ENCODE data around the gene SLC1A1.

SLC1A1 gene

DNA sequence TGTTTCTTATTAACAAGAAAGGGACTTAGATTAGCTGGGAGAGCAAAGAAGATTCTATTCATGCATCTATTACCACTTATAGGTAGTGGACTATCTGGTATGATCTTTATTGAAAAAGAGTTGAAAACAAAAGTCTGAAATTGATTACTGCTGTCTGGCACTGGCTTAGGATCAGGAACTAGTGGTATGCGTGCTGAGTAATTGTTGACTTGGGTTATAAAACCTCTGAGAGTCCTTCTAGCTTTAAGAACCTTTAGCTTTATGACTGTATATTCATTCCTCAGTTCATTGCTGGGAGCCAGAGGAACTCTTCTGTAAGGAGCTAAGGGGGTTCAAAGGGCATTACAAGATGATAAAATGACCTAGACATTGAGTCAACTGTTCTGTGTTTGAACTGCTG is 7.6 kb downstream of the SLC1A1 start:
- Histone ChIP-seq H3K36me3 (ENCODE audit: insufficient read depth, low read length) (no peaks in the 10 kb centered on the region), H3K27ac (no peak overlapping the region), H3K9me3 (ENCODE audit: low read depth, low read length) (no peaks in the 10 kb centered on the region), H3K9ac (ENCODE audit: insufficient read length) (no peak overlapping the region), H3K4me3 (no peak overlapping the region)
- TF ChIP-seq FOXP2 (optimal IDR thresholded peaks at IDR 0.05; ENCODE audit: control extremely low read depth, extremely low read length, insufficient read depth) = no peak
- no peak for TF ChIP-seq EZH2 (IDR thresholded peaks at IDR 0.05)
- no peak for TF ChIP-seq POLR2AphosphoS5 (IDR thresholded peaks at IDR 0.05; ENCODE audit: borderline replicate concordance, low read depth, low read length)
- no peak for DNase-seq (ENCODE audit: low read depth, low spot score)

DNA sequence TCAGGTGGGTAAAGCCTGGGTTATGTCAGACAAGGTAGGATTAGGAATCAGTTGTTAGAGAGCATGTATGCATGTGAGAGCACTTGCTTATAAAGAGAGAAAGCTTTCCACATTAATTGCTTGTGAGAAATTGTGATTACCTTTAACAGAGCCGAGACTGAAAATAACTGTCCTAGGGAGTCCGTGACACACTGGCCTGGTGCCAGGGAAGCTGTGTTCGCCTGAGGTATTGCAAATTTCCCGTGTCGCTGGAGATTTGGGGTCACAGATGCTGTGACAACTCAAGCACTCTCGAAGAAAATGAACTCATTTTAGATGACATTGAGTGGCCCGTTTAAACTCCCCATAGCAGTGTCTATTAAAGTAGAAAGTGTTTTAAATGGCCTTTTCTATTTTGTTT is 9.6 kb downstream of the SLC1A1 start:
- no peak for DNase-seq (ENCODE audit: low read depth, low spot score)
- no peak overlapping the region for H3K27ac ChIP-seq

DNA sequence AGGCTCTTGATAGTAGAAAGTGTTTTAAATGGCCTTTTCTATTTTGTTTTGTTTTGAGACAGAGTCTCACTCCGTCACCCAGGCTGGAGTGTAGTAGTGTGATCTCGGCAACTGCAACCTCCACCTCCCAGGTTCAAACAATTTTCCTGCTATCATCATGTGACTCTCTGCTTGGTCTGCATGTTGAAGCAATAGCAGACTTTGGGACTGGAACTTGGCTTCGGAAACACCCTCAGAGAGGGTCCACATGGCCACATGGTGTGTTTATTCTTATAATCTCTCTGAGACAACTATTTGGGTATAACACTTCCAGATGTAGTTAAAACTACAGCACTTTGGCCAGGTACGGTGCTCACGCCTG is 10.9 kb downstream of the SLC1A1 start:
- H3K27ac ChIP-seq = no peak overlapping the region
- no peak overlapping the region for H3K9ac ChIP-seq (ENCODE audit: insufficient read length)
- DNase-seq (ENCODE audit: low read depth, low spot score) = no peak
- TF ChIP-seq EZH2 (IDR thresholded peaks at IDR 0.05) = no peak
- no peak for TF ChIP-seq FOXP2 (optimal IDR thresholded peaks at IDR 0.05; ENCODE audit: control extremely low read depth, extremely low read length, insufficient read depth)
- no peak for TF ChIP-seq POLR2AphosphoS5 (IDR thresholded peaks at IDR 0.05; ENCODE audit: borderline replicate concordance, low read depth, low read length)
- no peaks in the 10 kb centered on the region for H3K9me3 ChIP-seq (ENCODE audit: low read depth, low read length)
- H3K36me3 ChIP-seq (ENCODE audit: insufficient read depth, low read length) = no peaks in the 10 kb centered on the region
- no peak overlapping the region for H3K4me3 ChIP-seq

More for the DNA sequence above, 9.6 kb downstream of the SLC1A1 start:
- Histone ChIP-seq H3K9ac (ENCODE audit: insufficient read length) (no peak overlapping the region), H3K36me3 (ENCODE audit: insufficient read depth, low read length) (no peaks in the 10 kb centered on the region), H3K9me3 (ENCODE audit: low read depth, low read length) (no peaks in the 10 kb centered on the region), H3K4me3 (no peak overlapping the region)
- TF ChIP-seq FOXP2 (optimal IDR thresholded peaks at IDR 0.05; ENCODE audit: control extremely low read depth, extremely low read length, insufficient read depth) (no peak), EZH2 (IDR thresholded peaks at IDR 0.05) (no peak)

DNA sequence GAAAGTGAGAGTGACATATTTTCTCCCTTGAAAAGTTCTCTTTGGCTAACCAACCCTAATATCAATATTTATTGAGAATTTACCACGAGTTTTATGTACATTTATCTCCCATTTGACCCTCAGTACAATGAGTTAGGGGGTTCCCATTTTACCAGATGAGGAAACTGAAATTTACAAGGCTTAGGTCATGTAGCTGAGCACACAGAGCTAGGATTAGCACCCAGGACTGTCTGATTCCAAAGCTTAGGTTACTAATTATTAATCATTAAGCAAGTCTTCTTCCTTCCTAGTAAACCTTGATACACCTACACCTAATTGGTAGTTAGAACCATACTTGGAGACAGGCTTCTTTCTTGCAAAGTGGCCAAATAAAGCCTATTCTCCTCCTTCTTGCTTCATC is 12.2 kb downstream of the SLC1A1 start:
- H3K9ac ChIP-seq (ENCODE audit: insufficient read length) = no peak overlapping the region
- H3K27ac ChIP-seq = no peak overlapping the region
- TF ChIP-seq FOXP2 (optimal IDR thresholded peaks at IDR 0.05; ENCODE audit: control extremely low read depth, extremely low read length, insufficient read depth) (no peak), POLR2AphosphoS5 (IDR thresholded peaks at IDR 0.05; ENCODE audit: borderline replicate concordance, low read depth, low read length) (no peak), EZH2 (IDR thresholded peaks at IDR 0.05) (no peak)
- no peak for DNase-seq (ENCODE audit: low read depth, low spot score)
- H3K36me3 ChIP-seq (ENCODE audit: insufficient read depth, low read length) = no peaks in the 10 kb centered on the region
- H3K9me3 ChIP-seq (ENCODE audit: low read depth, low read length) = no peaks in the 10 kb centered on the region
- no peak overlapping the region for H3K4me3 ChIP-seq

DNA sequence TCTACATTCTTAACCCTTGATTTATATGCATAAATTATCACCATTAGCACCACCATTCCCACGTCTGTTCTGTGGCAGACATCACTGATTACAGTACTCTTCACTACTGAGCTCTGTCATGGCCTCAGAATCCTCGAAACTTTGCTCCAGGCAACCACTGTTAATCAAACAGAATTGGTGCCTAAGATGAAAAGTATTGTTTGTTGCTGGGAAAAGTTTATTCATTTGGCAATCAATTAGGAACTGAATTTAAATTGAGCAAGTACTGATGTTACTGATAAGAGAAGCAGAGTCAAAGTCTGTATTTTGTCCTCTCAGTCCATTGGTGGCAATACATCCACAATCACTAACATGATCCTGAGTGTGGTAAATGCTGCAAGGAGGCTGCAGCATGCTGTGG is 12.8 kb downstream of the SLC1A1 start:
- Histone ChIP-seq H3K36me3 (ENCODE audit: insufficient read depth, low read length) (no peaks in the 10 kb centered on the region), H3K27ac (no peak overlapping the region), H3K4me3 (no peak overlapping the region), H3K9me3 (ENCODE audit: low read depth, low read length) (no peaks in the 10 kb centered on the region), H3K9ac (ENCODE audit: insufficient read length) (no peak overlapping the region)
- DNase-seq (ENCODE audit: low read depth, low spot score) = no peak
- no peak for TF ChIP-seq EZH2 (IDR thresholded peaks at IDR 0.05)
- TF ChIP-seq POLR2AphosphoS5 (IDR thresholded peaks at IDR 0.05; ENCODE audit: borderline replicate concordance, low read depth, low read length) = no peak
- TF ChIP-seq FOXP2 (optimal IDR thresholded peaks at IDR 0.05; ENCODE audit: control extremely low read depth, extremely low read length, insufficient read depth) = no peak

DNA sequence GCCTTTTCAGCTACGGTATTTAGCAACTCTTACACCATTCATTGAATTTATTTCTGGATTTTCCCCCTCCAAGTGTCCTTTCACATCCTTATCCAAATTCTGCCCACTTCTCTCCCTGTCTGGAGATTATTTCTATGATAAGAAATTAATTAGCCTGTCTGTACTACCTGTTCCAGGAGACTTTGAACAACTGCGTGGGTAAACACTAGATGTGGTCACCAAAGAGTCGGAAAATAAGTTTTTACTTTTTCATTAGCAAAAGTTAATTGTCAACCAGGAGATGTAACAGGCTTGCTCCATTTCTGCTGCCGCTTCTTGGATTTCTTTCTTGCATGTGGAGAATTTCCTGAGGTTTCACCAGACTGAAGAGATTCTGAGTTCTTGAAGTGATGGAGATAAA is 14.0 kb downstream of the SLC1A1 start:
- no peak for DNase-seq (ENCODE audit: low read depth, low spot score)
- no peak overlapping the region for H3K9ac ChIP-seq (ENCODE audit: insufficient read length)
- no peaks in the 10 kb centered on the region for H3K36me3 ChIP-seq (ENCODE audit: insufficient read depth, low read length)
- no peak overlapping the region for H3K4me3 ChIP-seq
- TF ChIP-seq POLR2AphosphoS5 (IDR thresholded peaks at IDR 0.05; ENCODE audit: borderline replicate concordance, low read depth, low read length) (no peak), EZH2 (IDR thresholded peaks at IDR 0.05) (no peak), FOXP2 (optimal IDR thresholded peaks at IDR 0.05; ENCODE audit: control extremely low read depth, extremely low read length, insufficient read depth) (no peak)
- H3K27ac ChIP-seq = no peak overlapping the region
- no peaks in the 10 kb centered on the region for H3K9me3 ChIP-seq (ENCODE audit: low read depth, low read length)

DNA sequence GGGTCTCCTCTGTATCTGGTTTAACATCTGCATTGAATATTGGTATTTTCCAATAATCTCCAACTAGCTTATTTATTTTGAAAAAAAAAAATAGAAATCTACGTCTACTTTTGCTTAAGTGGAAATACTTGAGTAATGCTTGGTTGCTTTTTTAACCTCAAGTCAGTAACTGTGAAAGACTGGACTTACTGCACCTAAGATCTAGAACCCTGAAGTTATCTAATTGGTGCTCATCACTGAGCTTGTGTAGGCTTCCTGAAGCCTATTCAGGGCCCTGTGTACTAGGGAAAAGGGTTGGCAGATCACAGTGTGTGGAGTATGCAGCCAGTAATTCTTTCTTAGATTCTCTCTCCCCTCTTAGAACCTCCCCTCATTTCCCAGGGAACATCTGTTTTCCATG is 16.2 kb downstream of the SLC1A1 start:
- TF ChIP-seq POLR2AphosphoS5 (IDR thresholded peaks at IDR 0.05; ENCODE audit: borderline replicate concordance, low read depth, low read length) (no peak), EZH2 (IDR thresholded peaks at IDR 0.05) (no peak), FOXP2 (optimal IDR thresholded peaks at IDR 0.05; ENCODE audit: control extremely low read depth, extremely low read length, insufficient read depth) (no peak)
- Histone ChIP-seq H3K27ac (no peak overlapping the region), H3K9me3 (ENCODE audit: low read depth, low read length) (no peaks in the 10 kb centered on the region), H3K4me3 (no peak overlapping the region), H3K36me3 (ENCODE audit: insufficient read depth, low read length) (no peaks in the 10 kb centered on the region), H3K9ac (ENCODE audit: insufficient read length) (no peak overlapping the region)
- DNase-seq (ENCODE audit: low read depth, low spot score) = no peak

DNA sequence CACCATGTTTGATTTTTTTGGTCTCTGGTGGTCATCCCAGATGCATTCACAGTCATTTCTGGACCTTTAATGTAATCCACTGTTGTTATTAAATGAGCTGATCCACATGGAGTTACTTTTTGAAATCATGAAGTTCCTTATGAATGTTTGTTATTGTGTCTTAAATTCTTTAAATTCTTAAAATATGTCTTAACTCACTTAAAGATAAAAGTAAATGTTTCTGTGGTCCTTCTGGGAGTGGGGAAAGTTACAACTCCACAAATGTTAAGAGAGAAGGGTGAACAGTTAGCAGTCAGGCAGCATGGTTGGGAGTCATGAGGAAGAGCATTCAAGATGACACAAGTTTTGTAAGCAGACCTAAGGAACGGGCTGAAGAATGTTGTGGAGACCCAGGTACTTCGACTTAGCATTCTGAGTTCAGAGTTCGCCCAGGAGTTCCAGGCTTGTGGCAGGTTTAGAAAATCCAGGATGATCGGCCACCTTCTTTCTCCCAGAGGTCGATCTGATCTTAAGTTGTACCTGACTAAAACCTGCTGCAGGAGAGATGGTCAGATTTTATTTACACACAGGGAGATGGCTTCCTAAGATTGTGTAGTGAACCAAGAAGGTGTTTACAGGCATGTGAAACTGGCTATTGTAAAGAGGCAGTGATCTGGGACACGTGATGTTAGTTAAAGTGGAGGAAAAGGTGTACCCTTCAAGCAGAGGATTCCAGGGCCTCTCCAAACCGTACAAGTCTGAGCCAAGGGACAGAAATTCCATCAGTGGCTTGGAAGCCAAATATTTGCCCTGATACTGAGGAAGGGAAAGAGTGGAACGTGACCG is 17.2 kb downstream of the SLC1A1 start:
- Histone ChIP-seq H3K4me3 (no peak overlapping the region), H3K9me3 (ENCODE audit: low read depth, low read length) (no peaks in the 10 kb centered on the region), H3K27ac (no peak overlapping the region), H3K9ac (ENCODE audit: insufficient read length) (no peak overlapping the region), H3K36me3 (ENCODE audit: insufficient read depth, low read length) (no peaks in the 10 kb centered on the region)
- TF ChIP-seq POLR2AphosphoS5 (IDR thresholded peaks at IDR 0.05; ENCODE audit: borderline replicate concordance, low read depth, low read length) (no peak), FOXP2 (optimal IDR thresholded peaks at IDR 0.05; ENCODE audit: control extremely low read depth, extremely low read length, insufficient read depth) (no peak), EZH2 (IDR thresholded peaks at IDR 0.05) (no peak)
- no peak for DNase-seq (ENCODE audit: low read depth, low spot score)
